Stimulated activated CD4-positive, alpha-beta T cell treated with anti-CD3 and anti-CD28 coated beads, TNF-alpha, amount 100 ng/mL, for 48 hours (primary cell): Measurements from ENCODE around the gene KLF12.

Experiments
- DNase-seq, 3 donors: peaks; one replicate each; pipeline ENCODE4 v3.0.0-alpha.2; 2020; ENCODE audit warnings: low read depth in 3 of 3

Gene KLF12

DNA sequence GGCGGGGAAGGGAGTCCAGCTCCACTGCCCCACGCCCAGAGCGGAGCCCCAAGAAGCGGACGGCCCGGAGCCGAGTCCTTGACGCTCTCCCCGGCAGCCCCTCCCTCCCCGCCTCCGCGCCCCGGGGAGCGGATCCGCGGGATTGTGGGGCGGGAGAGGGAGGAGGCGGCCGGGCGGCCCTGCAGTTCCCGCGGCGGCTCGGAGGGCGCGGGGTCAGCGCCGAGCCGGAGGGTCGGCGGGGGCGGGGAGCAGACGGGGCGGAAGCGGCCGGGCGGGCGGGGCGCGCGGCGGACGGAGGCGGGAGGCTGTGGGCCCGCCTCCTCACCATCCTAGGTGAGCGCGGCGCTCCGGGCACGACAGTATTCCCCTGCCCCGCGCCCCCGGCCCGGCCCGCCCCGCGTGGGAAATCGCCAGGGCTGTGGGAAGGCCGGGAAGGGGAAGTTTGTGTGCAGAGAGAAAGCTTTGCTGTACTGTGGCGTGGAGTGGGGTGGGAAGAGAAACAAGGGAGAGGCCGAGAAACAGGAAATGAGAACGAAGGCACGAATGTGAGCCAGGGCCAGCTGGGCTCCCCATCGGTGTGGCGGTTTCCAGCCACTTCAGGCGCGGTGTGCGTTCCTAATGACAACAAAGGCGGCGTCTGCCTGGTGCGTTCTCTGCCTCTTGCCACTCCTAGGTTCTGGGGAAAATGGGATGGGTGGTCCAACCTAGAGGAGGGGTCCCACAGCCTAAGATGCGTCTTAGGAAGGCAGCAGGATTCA lies 1.3 kb upstream of the KLF12 start:
- DNase-seq, result peak; percentile 29 to 68 (median 40)

DNA sequence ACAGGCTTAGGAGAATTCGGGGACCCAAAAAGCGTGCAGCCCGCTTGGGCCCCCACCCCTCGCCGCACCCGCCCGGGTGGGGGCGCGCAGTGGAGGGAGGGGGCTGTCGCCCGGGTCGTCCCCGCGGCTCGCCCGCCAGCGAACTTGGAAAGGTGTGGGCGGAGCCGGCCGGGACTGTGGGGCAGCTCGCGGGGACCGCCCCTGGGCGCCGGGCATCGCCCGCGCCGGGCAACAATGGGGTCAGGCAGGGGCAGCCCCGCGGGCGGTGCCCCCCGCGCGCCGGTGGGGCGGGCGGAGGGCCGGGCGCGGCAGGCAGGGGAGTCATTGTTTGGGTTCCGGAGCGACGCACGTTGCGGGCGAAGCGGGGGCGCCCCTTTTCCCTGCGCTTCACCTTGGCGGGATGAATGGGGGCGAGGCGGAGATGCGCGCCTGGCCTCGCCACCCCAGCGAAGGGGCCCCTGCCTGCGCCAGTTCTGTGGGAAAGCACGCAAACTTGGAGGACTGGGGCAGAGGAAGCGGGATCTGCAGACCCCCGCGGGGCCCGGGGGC lies 647 bp upstream of the KLF12 start:
- peak; percentile 53 to 61 (median 58) for DNase-seq

GRCh38 chr13:74133657-74134201 lies 475 bp downstream of the KLF12 start:
- peak; percentile 68 to 84 (median 69) for DNase-seq

GRCh38 chr13:74132776-74133656 lies 1.2 kb downstream of the KLF12 start:
- peak in 2 of 3 donors; percentile 22 to 27 for DNase-seq

DNA sequence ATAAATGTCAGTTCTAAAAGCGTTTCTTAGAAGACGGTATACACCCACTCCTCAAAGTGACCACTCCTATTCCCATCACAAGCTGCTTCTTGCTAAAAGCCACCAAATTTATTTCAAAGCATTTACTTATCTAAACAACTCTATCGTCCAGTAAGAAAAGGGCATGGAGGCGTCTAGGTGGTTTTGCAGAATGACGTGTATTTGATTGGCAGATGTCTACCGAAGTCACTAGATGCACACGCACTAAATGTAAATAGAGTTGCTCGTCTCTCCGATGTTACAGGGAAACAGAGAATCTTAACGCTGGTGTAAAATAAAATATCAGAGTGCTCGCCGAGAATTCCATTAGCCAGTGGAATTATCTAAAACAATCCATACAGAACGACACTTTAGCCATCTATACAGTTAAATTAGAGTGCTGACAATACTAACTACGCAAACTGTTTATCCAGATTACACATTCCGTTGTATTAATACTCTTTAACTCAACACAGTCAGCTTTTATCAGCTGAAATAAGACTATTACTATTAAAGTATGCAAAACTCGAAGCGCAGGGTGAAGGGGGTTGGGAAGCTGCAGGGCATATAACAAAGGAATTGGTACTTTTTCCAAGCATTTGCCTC lies 1.9 kb downstream of the KLF12 start:
- DNase-seq, result no peak

GRCh38 chr13:74131227-74131626 lies 3.0 kb downstream of the KLF12 start:
- no peak for DNase-seq

GRCh38 chr13:74129500-74130191 lies 4.6 kb downstream of the KLF12 start:
- no peak for DNase-seq

DNA sequence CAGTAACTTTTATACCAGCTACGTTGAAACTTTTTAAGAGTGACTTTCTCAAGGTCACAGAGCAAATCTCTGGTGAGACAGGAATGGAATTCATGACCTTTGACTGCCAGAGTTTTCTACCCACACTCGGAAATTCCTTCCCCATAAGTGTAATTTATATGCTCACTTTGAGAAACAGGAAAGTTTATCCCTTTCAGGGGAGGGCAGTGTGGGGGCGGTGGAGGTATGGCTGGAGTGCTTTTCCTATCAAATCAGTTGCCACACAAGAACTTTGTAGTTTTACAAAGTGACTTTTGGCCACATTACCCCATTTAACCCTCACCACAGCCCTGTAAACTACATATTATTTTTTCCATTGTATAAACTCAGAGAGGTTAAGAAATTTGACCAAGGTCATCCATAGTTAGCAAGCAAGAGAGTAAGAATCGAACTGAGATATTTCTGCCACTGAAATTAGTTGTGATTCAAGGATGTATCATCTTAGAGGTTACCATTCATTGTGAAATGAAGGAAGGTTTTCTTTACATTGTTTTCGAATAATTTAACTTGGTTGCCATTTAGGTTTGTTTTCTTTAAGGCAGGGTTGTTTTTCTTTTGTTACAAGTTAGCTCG lies 5.9 kb downstream of the KLF12 start:
- no peak for DNase-seq

GRCh38 chr13:74118328-74118727 lies 15.9 kb downstream of the KLF12 start:
- no peak for DNase-seq

GRCh38 chr13:74117207-74117705 lies 16.9 kb downstream of the KLF12 start:
- no peak for DNase-seq

- no peak for DNase-seq
These were observed 19.1 kb downstream of the KLF12 start for GRCh38 chr13:74115133-74115532.

DNA sequence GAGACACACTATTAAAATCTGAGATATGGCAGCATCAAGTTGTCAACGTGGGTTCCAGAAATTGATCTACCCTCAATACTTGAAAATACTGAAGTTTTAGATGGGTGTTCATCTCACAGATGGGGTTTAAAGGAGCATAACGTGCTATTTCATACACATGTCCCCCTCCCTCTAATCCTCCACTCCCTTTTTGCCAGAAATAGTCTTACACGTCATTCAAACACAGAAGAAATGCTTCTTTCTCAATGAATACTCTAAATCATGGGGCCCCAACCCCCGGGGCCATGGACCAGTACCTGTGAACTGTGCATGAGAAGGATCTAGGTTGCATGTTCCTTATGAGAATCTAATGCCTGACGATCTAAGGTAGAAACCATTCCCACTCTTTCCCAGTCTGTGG lies 19.6 kb downstream of the KLF12 start:
- no peak for DNase-seq

DNA sequence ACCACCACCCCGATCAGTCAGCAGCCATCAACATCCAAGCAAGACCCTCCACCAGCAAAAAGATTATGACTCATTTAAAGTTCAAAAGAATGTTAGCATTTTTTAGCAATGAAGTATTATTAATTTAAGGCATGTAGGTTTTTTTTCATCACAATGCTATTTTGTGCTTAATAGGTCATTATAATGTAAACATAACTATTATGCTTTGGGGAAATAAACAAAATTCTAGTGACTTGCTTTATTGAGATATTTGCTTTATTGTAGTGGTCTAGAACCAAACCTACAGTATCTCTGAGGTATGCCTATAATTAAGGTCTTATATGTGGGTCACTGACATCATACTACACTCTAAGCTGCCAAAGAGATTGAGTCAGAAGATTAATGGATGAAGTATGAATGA lies 20.0 kb downstream of the KLF12 start:
- no peak for DNase-seq

GRCh38 chr13:74111901-74112824 lies 22.0 kb downstream of the KLF12 start:
- DNase-seq, result no peak

GRCh38 chr13:74111399-74111798 lies 22.8 kb downstream of the KLF12 start:
- DNase-seq, result no peak

DNA sequence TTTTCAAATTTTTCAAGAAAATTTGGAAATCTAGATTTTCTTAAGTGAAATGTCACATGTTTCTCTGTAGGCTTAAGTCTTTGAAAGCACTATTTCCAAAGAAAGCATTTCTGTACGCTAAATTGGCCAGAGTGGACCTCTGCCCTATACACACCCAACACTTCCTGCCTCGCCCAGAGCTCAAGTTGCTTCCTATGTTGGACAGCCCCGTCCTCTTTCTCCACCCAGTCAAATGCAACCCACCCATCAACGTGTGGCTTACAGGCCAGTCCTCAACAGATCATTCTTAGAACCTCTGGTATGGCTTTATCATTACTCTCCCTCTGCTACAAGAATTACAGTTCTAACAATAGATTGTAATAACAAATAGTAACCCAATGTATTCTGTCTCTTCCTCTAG lies 24.2 kb downstream of the KLF12 start:
- DNase-seq, result no peak

GRCh38 chr13:74107598-74107997 lies 26.6 kb downstream of the KLF12 start:
- no peak for DNase-seq

DNA sequence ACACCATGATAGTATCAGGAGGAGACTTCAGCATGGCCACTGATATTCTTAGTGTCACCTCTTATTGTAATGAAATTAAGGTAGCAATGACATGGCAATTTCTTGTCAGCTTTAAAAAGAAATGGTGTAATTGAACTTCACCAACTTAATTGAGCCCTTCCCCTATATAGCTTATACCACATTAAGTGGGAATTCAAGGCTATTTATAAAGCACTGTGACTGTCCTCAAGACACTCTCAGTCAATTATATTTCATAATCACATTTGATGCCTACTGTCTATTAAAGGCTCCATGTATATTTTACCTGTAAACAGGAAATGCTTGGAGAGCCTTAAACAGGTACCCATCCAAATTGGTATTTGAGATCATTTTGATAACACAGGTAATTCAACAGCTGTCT lies 28.3 kb downstream of the KLF12 start:
- no peak for DNase-seq

GRCh38 chr13:74104661-74105275 lies 29.4 kb downstream of the KLF12 start:
- DNase-seq, result no peak
